H9 (cell line): Measurements from ENCODE around the gene AHNAK. TPM values are rescaled to one million over a fixed set of nuclear protein-coding genes. Genes with fewer than 3 reads are reported as not detected.
"Not testable (repeated sequence)": the region's sequence is repeated elsewhere in the genome, so short reads cannot be mapped to it uniquely, and the experiment has no call there.

Experiments used
- DNase-seq: peaks from one replicate; pipeline ENCODE4 v3.0.0-alpha.2; 2017
- H2AFZ ChIP-seq: one replicate; pipeline ENCODE4 v1.6.1; 2013; ENCODE audit warnings: mild to moderate bottlenecking, low read length, control low read depth, moderate library complexity
- H2AK5ac ChIP-seq: 2 replicates; pipeline ENCODE4 v1.6.1; 2013; ENCODE audit warnings: low read length, control low read depth, mixed read lengths; ENCODE audit not compliant: insufficient read length
- H2BK120ac ChIP-seq: one replicate; pipeline ENCODE4 v1.6.1; 2013; ENCODE audit warnings: low read depth, mild to moderate bottlenecking, low read length, control low read depth, inconsistent platforms; ENCODE audit not compliant: poor library complexity, severe bottlenecking
- H2BK12ac ChIP-seq: 2 replicates; pipeline ENCODE4 v1.6.1; 2013; ENCODE audit warnings: low read length, control low read depth, mixed read lengths, low read depth; ENCODE audit not compliant: insufficient read length
- H2BK15ac ChIP-seq: 2 replicates; pipeline ENCODE4 v1.6.1; 2013; ENCODE audit warnings: low read depth, low read length, control low read depth
- H2BK20ac ChIP-seq: one replicate; pipeline ENCODE4 v1.6.1; 2013; ENCODE audit warnings: low read depth, mild to moderate bottlenecking, low read length, control low read depth, inconsistent platforms; ENCODE audit not compliant: poor library complexity, severe bottlenecking
- H2BK5ac ChIP-seq: 2 replicates; pipeline ENCODE4 v1.6.1; 2013; ENCODE audit warnings: low read length, control low read depth, mixed read lengths; ENCODE audit not compliant: insufficient read length
- H3K14ac ChIP-seq: 2 replicates; pipeline ENCODE4 v1.6.1; 2013; ENCODE audit warnings: low read length, control low read depth; ENCODE audit not compliant: insufficient read depth
- H3K18ac ChIP-seq: 2 replicates; pipeline ENCODE4 v1.6.1; 2013; ENCODE audit warnings: low read depth, mild to moderate bottlenecking, mixed read lengths, low read length, control low read depth; ENCODE audit not compliant: insufficient read length
- H3K23ac ChIP-seq: 2 replicates; pipeline ENCODE4 v1.6.1; 2013; ENCODE audit warnings: low read length, control low read depth, mixed read lengths, low read depth; ENCODE audit not compliant: insufficient read length
- H3K23me2 ChIP-seq: 2 replicates; pipeline ENCODE4 v1.6.1; 2013; ENCODE audit warnings: low read depth, mild to moderate bottlenecking, mixed read lengths, low read length, control low read depth; ENCODE audit not compliant: insufficient read length, poor library complexity, severe bottlenecking
- H3K27ac ChIP-seq: 2 replicates; pipeline ENCODE4 v1.5.1; 2013; ENCODE audit warnings: low read length, control low read depth, mixed read lengths, low read depth; ENCODE audit not compliant: insufficient read length
- H3K27me3 ChIP-seq: 2 replicates; pipeline ENCODE4 v1.6.1; 2013; ENCODE audit warnings: low read length, control low read depth, inconsistent platforms; ENCODE audit not compliant: insufficient read depth
- H3K4ac ChIP-seq: 2 replicates; pipeline ENCODE4 v1.6.1; 2013; ENCODE audit warnings: low read depth, mild to moderate bottlenecking, control low read depth, inconsistent platforms, low read length, moderate library complexity
- H3K4me1 ChIP-seq: 2 replicates; pipeline ENCODE4 v1.6.1; 2013; ENCODE audit warnings: low read length, control low read depth, inconsistent platforms; ENCODE audit not compliant: insufficient read depth
- H3K4me2 ChIP-seq: 2 replicates; pipeline ENCODE4 v1.6.1; 2013; ENCODE audit warnings: low read length, control low read depth, mixed read lengths; ENCODE audit not compliant: insufficient read length, insufficient read depth
- H3K56ac ChIP-seq: 2 replicates; pipeline ENCODE4 v1.6.1; 2013; ENCODE audit warnings: low read depth, mild to moderate bottlenecking, mixed read lengths, low read length, control low read depth; ENCODE audit not compliant: insufficient read length
- H3K79me1 ChIP-seq: 2 replicates; pipeline ENCODE4 v1.6.1; 2013; ENCODE audit warnings: low read depth, mild to moderate bottlenecking, moderate library complexity, low read length, control low read depth, inconsistent platforms; ENCODE audit not compliant: insufficient read depth, poor library complexity, severe bottlenecking
- H3K79me2 ChIP-seq: 2 replicates; pipeline ENCODE4 v1.6.1; 2013; ENCODE audit warnings: low read length, control low read depth, inconsistent platforms; ENCODE audit not compliant: insufficient read depth
- H3K9ac ChIP-seq: 2 replicates; pipeline ENCODE4 v1.6.1; 2013; ENCODE audit warnings: low read length, control low read depth, mixed read lengths; ENCODE audit not compliant: insufficient read length; ENCODE audit errors: extremely low read depth
- H3K9me3 ChIP-seq: one replicate; pipeline ENCODE4 v1.6.1; 2013; ENCODE audit warnings: low read depth, low read length, inconsistent platforms; ENCODE audit not compliant: control insufficient read depth
- H3T11ph ChIP-seq: one replicate; pipeline ENCODE4 v1.6.1; 2013; ENCODE audit warnings: mild to moderate bottlenecking, low read length, control low read depth, inconsistent platforms
- H4K20me1 ChIP-seq: one replicate; pipeline ENCODE4 v1.6.1; 2013; ENCODE audit not compliant: control insufficient read depth, insufficient read length, insufficient read depth
- H4K5ac ChIP-seq: 2 replicates; pipeline ENCODE4 v1.6.1; 2013; ENCODE audit warnings: low read depth, mild to moderate bottlenecking, mixed read lengths, low read length, control low read depth; ENCODE audit not compliant: insufficient read length
- H4K8ac ChIP-seq: replicated peaks from 2 replicates; pipeline ENCODE4 v1.6.1; 2013; ENCODE audit warnings: low read length, control low read depth, mixed read lengths, low read depth; ENCODE audit not compliant: insufficient read length
- H4K91ac ChIP-seq: 2 replicates; pipeline ENCODE4 v1.6.1; 2013; ENCODE audit warnings: low read depth, mild to moderate bottlenecking, moderate library complexity, mixed read lengths, low read length, control low read depth; ENCODE audit not compliant: insufficient read length
- H3K27ac Mint-ChIP-seq, 3 experiments: 2 replicates in 2 of 3; 3 replicates in 1 of 3; pipeline ENCODE4 v1.8.0; 2020 to 2021; ENCODE audit warnings: mixed read lengths in 3 of 3, mild to moderate bottlenecking in 1 of 3, moderate library complexity in 1 of 3
- H3K27me3 Mint-ChIP-seq: 2 replicates; pipeline ENCODE4 v1.8.0; 2021; ENCODE audit warnings: low read depth, mild to moderate bottlenecking, moderate library complexity, mixed read lengths
- H3K36me3 Mint-ChIP-seq, 3 experiments: 2 replicates in 2 of 3; 3 replicates in 1 of 3; pipeline ENCODE4 v1.8.0; 2020 to 2021; ENCODE audit warnings: low read depth in 3 of 3, mixed read lengths in 3 of 3; ENCODE audit not compliant: insufficient read depth in 1 of 3
- H3K4me1 Mint-ChIP-seq, 2 experiments: 2 replicates each; pipeline ENCODE4 v1.8.0; 2020; ENCODE audit warnings: mixed read lengths in 2 of 2
- H3K4me3 Mint-ChIP-seq, 2 experiments: 2 replicates in 1 of 2; 3 replicates in 1 of 2; pipeline ENCODE4 v1.8.0; 2020 to 2021; ENCODE audit warnings: mild to moderate bottlenecking in 2 of 2, mixed read lengths in 2 of 2, moderate library complexity in 1 of 2
- H3K9me3 Mint-ChIP-seq, 2 experiments: 2 replicates in 1 of 2; 3 replicates in 1 of 2; pipeline ENCODE4 v1.8.0; 2020; ENCODE audit warnings: mild to moderate bottlenecking in 2 of 2, mixed read lengths in 2 of 2, moderate library complexity in 1 of 2
- WGBS: extraction: QIAGEN DNeasy Blood & Tissue Kit; methylation state at CpG from one replicate; pipeline ENCODE4 v1.1.7; 2013; ENCODE audit warnings: missing lambda C conversion rate, low lambda C conversion rate, mixed read lengths; ENCODE audit not compliant: insufficient read length; ENCODE audit errors: extremely low coverage; 5-methylcytosine and 5-hydroxymethylcytosine counted together
- total RNA-seq: library from RNA; stranded (reverse); gene quantifications from 2 replicates; pipeline ENCODE4 v1.2.1, GENCODE V29; 2021

Gene AHNAK
- total RNA-seq, 1 experiment from 2014 or later = 15.2 TPM

DNA sequence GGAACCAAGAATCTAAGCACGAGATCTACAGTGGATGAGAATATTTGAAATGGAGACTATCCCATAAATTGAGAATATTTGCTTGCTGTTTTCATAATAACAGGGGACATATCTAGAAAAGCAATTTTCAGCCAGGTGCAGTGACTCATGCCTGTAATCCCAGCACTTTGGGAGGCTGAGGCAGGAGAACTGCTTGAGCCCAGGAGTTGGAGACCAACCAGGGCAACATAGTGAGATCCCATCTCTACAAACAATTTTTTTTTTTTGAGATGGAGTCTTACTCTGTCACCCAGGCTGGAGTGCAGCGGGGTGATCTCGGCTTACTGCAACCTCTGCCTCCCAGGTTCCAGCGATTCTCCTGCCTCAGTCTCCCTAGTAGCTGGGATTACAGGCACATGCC, 35.1 kb upstream of the AHNAK start:
- H4K5ac ChIP-seq, H4K91ac ChIP-seq, H3K9ac ChIP-seq, H2AK5ac ChIP-seq, H4K20me1 ChIP-seq, H3K79me2 ChIP-seq, H3K4me3 Mint-ChIP-seq, H2AFZ ChIP-seq, H3K23me2 ChIP-seq, H3K14ac ChIP-seq, H3K4me2 ChIP-seq, DNase-seq, H3K79me1 ChIP-seq, H3K27ac ChIP-seq, H3K18ac ChIP-seq, H3K4me1 Mint-ChIP-seq, H3K4ac ChIP-seq, H2BK20ac ChIP-seq, H2BK5ac ChIP-seq, H2BK12ac ChIP-seq, H2BK15ac ChIP-seq, H2BK120ac ChIP-seq, H3T11ph ChIP-seq, H3K27ac Mint-ChIP-seq, H3K23ac ChIP-seq, H3K9me3 ChIP-seq, H3K4me1 ChIP-seq, H3K56ac ChIP-seq, H3K27me3 ChIP-seq, H3K27me3 Mint-ChIP-seq, H3K9me3 Mint-ChIP-seq, H4K8ac ChIP-seq: not testable (repeated sequence)
- WGBS = no CpG with 5 or more reads among the region's 4 CpGs
- H3K36me3 Mint-ChIP-seq = peaks cover 3 to 51% (median 49%) of the 10 kb centered on the region in 3 experiments; a peak in 6 of 7 replicates
